NCI-H2029 (cell line): ENCODE data around the gene PRDM16.

ENCODE experiments used
- DNase-seq: peaks from one replicate; lab custom pipeline; 2025; lab: John Stamatoyannopoulos, UW

Gene PRDM16

DNA sequence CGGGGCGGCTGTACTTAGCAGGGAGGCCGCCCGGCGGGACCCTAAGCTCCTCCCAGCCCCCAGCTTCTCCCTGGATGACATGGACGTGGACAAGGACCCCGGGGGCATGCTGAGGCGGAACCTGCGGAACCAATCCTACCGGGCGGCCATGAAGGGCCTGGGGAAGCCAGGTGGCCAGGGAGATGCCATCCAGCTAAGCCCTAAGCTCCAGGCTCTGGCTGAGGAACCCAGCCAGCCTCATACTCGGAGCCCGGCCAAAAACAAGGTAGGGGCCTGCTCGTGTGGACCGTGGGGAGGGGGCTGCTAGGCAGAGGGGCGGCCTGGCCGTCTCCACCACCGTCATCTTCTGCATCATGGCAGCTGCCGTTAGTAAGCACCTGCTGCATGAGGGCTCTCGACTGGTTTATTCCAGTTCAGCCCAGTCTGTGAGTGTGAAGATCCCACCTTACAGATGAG, 394.4 kb downstream of the PRDM16 start:
- DNase-seq = no peak

GRCh38 chr1:3463891-3464648, 395.1 kb downstream of the PRDM16 start:
- DNase-seq = no peak

- no peak for DNase-seq
Measured at GRCh38 chr1:3464649-3465025, 395.6 kb downstream of the PRDM16 start.

- DNase-seq = no peak
Measured at GRCh38 chr1:3465091-3465934, 396.3 kb downstream of the PRDM16 start.

GRCh38 chr1:3465935-3466321, 396.9 kb downstream of the PRDM16 start:
- DNase-seq = no peak

DNA sequence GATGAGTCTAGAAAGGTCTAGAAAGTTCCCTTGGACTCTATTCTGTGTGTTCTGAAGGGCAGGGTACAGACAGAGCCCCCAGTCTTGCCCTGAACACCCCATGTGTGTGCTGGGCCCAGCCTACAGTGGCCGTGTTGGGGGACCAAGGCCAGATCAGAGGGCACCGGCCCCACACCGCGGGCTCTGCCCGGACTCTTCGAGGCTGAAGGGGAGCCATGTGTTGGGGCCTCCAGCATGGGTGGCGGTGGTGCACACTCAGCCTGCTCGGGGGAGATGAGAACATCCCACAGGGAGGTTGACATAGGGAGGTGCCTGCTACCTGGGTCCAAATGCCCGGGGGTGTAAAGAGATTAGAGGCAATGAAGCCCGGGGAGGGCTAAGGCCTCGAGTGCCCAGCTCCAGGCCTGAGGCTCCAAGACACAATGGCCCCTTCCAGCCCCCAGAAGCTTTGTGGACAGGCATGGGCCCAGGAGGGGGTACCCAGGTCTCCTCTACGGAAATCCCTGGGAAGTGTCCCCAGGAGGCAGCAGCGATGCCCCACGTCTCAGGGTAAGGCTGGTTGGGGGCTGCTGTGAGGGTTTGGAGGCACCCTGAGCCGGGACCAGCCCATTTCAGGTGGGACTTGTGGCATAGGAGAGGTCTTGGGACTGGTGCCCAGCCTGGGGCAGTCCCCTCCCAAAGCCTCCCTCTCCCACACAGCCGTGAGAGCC, 397.5 kb downstream of the PRDM16 start:
- no peak for DNase-seq

- no peak for DNase-seq
Measured at GRCh38 chr1:3467096-3468036, 398.4 kb downstream of the PRDM16 start.

DNA sequence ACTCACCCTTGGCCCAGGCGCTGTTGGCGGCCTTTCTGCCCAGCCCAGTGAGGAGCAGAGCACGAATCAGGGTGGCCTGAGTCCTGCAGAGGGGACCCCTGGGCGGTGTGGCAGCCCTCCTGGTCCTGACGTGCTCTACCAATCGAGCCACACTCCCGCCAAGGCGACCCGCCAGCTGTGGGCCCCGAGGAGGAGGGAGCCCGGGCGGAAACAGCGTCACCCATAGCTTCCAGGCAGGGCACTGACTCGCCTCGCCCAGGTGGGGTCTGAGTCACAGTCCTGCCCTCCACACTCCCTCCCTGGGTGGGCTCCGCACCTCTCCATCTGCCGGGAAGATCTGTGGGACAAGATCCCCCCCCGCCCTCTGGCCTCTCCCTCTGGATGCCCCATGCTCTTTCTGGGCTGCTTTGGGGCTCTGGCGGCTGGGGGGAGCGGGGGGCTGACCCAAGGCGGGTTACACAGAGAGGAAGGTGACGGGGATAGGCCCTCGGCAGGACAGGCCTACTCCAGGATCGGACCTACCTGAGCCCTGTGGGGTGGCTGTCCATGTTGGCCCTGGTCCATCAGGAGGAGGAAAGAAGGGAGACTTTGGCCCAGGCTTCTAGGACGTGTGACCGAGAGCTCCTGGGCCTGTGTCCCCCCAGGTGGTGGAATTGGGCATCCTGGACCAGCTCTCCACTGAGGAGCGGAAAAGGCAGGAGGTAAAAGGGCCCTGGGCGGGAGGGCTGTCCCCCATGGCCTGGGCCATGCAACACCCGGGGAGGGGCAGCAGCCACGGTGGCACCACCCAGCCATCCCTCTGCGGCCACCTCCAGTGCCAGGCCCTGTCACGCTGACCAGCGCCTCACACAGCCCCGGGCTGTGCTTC, 399.5 kb downstream of the PRDM16 start:
- no peak for DNase-seq

DNA sequence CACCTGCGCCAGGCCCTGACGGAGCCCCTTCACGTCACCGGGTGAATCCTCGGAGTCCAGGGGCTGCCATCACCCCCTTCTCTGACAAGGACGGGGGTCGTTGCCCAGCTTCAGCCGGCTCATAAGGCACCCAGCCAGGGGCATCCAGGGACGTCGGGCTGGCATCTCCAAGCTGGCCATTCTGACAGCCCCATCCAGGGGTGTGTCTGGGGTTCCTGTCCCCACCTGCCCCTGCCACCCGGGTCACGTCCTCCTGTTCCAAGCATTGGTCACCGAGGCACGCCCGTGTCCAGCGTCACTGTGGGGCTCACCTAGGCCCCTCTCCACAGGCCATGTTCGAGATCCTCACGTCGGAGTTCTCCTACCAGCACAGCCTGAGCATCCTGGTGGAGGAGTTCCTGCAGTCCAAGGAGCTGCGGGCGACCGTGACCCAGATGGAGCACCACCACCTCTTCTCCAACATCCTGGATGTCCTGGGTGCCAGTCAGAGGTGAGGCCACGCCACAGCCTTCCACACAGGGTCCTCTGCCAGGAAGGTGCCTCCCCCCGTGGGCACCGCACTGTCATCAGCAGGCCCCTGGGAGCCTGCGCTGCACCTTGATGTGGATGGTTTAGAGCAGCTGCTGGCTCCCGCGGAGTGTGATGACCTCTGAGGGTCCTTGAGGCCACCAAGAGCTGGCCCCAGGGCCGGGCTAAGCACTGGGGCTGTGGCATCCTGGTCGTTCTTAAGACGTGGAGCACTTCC, 400.3 kb downstream of the PRDM16 start:
- DNase-seq = no peak

DNA sequence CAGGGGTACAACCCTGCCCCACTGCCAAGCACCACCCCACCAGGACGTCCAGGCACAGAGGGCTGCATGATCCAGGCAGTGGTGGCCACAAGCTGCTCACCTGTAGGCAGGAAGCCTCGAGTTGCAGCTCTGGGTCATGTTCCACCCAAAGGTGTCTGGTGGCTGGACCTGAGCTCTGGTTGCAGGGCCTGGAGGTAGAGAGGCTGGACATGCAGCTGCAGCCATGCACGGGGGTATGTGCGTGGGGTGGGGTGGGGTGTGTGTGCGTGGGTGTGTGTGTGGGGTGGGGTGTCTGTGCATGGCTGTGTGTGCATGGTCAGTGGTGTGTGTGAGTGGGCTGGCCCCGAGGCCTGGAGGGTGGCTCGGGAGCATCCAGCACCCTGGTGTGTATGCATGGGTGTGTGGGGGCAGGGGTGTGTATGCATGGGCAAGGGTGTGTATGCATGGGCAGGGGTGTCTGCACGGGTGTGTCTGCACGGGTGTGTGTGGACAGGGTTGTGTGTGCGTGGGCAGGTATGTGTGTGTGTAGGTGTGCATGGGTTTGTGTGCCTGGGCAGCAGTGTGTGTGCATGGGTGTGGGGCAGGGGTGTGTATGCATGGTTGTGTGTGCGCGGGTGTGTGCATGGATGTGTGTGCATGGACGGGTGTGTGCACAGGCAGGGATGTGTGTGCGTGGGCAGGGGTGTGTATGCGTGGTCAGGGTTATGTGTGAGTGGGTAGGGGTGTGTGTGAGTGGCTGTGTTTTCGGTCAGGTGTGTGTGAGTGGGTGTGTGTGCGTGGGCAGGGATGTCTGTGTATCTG, 401.0 kb downstream of the PRDM16 start:
- DNase-seq = no peak

- no peak for DNase-seq
Measured at GRCh38 chr1:3470650-3471355, 401.8 kb downstream of the PRDM16 start.

GRCh38 chr1:3471356-3472087, 402.5 kb downstream of the PRDM16 start:
- DNase-seq = no peak

- no peak for DNase-seq
Measured at GRCh38 chr1:3472088-3472850, 403.3 kb downstream of the PRDM16 start.

DNA sequence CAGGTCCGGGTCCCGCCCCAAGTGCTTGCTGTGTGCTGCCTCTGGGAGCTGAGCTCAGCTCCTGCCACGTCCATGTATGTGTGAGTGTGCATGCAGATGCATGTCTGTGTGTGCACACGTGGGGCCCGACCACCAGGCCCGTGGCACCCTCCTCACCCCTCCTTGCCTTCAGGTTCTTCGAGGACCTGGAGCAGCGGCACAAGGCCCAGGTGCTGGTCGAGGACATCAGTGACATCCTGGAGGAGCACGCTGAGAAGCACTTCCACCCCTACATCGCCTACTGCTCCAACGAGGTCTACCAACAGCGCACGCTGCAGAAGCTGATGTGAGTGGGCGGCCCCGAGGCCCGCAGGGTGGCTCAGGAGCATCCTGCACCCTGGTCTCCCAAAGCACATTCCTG, 403.9 kb downstream of the PRDM16 start:
- DNase-seq = no peak

DNA sequence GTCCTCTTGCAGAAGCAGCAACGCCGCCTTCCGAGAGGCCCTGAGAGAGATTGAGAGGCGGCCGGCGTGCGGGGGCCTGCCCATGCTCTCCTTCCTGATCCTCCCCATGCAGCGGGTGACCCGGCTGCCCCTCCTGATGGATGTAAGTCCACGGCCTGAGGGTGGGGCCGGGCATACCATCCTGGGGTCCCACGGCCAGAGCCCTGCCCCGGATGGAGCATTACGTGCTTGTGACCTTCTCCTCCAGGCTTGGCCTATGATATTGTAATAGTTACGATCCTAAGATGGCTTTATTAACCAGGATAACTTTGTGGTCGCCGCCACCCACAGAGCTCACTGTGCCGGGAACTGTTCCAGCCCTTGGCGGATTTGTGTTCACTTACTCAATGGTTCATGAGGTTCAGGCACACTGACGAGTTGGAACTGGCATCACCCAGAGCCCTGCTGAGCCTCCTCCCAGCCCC, 404.4 kb downstream of the PRDM16 start:
- DNase-seq = no peak

GRCh38 chr1:3474016-3474415, 405.0 kb downstream of the PRDM16 start:
- DNase-seq = no peak

DNA sequence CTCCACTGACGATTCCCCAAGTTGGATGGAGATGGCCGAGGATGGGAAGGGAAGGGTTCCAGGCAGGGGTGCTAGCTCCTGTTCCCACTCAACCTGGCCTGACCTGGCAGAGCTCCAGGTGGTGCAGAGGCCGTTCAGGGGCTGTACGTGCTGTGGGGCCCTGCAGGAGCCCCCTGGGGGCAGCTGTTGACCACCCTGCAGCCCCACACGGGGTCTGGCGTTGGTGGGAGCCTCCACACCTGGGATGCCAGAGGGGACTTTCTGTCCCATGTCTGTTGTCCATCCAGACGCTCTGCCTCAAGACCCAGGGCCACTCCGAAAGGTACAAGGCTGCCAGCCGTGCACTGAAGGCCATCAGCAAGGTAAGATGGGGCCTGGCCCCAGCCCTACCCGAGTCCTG, 405.4 kb downstream of the PRDM16 start:
- no peak for DNase-seq
